Measurements from ENCODE around the gene ACTR3. TPM values are rescaled to one million over a fixed set of nuclear protein-coding genes. Genes with fewer than 3 reads are reported as not detected.

ACTR3 gene
- total and polyA plus RNA-seq, 10 of the 15 experiments (the other 5 are each of a cell fraction or from before 2014, with no cell fraction given): 79.1 to 616 (median 471) TPM

- peak in 1 of 3 experiments; percentile 32; a peak in 2 of 6 replicates for TF ChIP-seq CTCF (IDR thresholded peaks at IDR 0.05 in 2 of 3, conservative IDR thresholded peaks at IDR 0.05 in 1 of 3; ENCODE audit: control insufficient read depth in 2 of 3, extremely low read depth in 1 of 3, insufficient read depth in 1 of 3, low read depth in 3 of 3, low read length in 3 of 3)
- no peak; a peak in 1 of 4 replicates for TF ChIP-seq CEBPB (IDR thresholded peaks at IDR 0.05; ENCODE audit: borderline replicate concordance in 1 of 2, low read depth in 2 of 2, low read length in 2 of 2)
- no peak for TF ChIP-seq KAT2A (conservative IDR thresholded peaks at IDR 0.05; ENCODE audit: control insufficient read depth, low read depth, low read length)
- TF ChIP-seq ZNF592 (IDR thresholded peaks at IDR 0.05): peak; percentile 52
- TF ChIP-seq, protein P1, sequence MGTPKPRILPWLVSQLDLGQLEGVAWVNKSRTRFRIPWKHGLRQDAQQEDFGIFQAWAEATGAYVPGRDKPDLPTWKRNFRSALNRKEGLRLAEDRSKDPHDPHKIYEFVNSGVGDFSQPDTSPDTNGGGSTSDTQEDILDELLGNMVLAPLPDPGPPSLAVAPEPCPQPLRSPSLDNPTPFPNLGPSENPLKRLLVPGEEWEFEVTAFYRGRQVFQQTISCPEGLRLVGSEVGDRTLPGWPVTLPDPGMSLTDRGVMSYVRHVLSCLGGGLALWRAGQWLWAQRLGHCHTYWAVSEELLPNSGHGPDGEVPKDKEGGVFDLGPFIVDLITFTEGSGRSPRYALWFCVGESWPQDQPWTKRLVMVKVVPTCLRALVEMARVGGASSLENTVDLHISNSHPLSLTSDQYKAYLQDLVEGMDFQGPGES (IDR thresholded peaks at IDR 0.05): no peak
- no peak for TF ChIP-seq CHD4 (IDR thresholded peaks at IDR 0.05)
- TF ChIP-seq BCL11A (IDR thresholded peaks at IDR 0.05; ENCODE audit: low read depth, low read length): peak; percentile 54
- no peak for TF ChIP-seq RAD51 (IDR thresholded peaks at IDR 0.05)
- TF ChIP-seq PKNOX1 (IDR thresholded peaks at IDR 0.05): no peak; the same call in 1 of the 2 replicates
- peak; percentile 96 for TF ChIP-seq NBN (IDR thresholded peaks at IDR 0.05)
- TF ChIP-seq CBX3 (IDR thresholded peaks at IDR 0.05; ENCODE audit: borderline replicate concordance, low read depth): no peak
- TF ChIP-seq JUND (IDR thresholded peaks at IDR 0.05; ENCODE audit: low read depth, low read length): no peak
- TF ChIP-seq ZBED1 (IDR thresholded peaks at IDR 0.05; ENCODE audit: borderline replicate concordance): peak; percentile 84
- no peak for TF ChIP-seq SUZ12 (IDR thresholded peaks at IDR 0.05; ENCODE audit: unreplicated experiment)
- peak; percentile 70; the same call in 1 of the 2 replicates for TF ChIP-seq CHD2 (IDR thresholded peaks at IDR 0.05; ENCODE audit: borderline replicate concordance, low read depth, low read length)
- peak; percentile 83 for TF ChIP-seq STAT3 (IDR thresholded peaks at IDR 0.05; ENCODE audit: low read depth, low read length)
- peak; percentile 58; the same call in 1 of the 2 replicates for TF ChIP-seq MEF2A (IDR thresholded peaks at IDR 0.05; ENCODE audit: insufficient read depth, low read depth, low read length)
- TF ChIP-seq, protein P2, sequence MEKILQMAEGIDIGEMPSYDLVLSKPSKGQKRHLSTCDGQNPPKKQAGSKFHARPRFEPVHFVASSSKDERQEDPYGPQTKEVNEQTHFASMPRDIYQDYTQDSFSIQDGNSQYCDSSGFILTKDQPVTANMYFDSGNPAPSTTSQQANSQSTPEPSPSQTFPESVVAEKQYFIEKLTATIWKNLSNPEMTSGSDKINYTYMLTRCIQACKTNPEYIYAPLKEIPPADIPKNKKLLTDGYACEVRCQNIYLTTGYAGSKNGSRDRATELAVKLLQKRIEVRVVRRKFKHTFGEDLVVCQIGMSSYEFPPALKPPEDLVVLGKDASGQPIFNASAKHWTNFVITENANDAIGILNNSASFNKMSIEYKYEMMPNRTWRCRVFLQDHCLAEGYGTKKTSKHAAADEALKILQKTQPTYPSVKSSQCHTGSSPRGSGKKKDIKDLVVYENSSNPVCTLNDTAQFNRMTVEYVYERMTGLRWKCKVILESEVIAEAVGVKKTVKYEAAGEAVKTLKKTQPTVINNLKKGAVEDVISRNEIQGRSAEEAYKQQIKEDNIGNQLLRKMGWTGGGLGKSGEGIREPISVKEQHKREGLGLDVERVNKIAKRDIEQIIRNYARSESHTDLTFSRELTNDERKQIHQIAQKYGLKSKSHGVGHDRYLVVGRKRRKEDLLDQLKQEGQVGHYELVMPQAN (conservative IDR thresholded peaks at IDR 0.05): peak; percentile 61; the same call in 1 of the 2 replicates
- TF ChIP-seq EED (IDR thresholded peaks at IDR 0.05; ENCODE audit: low read depth): peak; percentile 95; the same call in 1 of the 2 replicates
- TF ChIP-seq JUNB (IDR thresholded peaks at IDR 0.05): no peak
Observed at GRCh38 chr2:113889471-113890252, at the start of gene ACTR3 (continued).
